Stimulated activated CD4-positive, alpha-beta T cell treated with anti-CD3 and anti-CD28 coated beads, Interleukin-1b, Interleukin-23, amount 100 ng/mL, for 48 hours (primary cell): ENCODE measurements around the gene TBC1D14.

Source experiments
- DNase-seq: peaks from one replicate; pipeline ENCODE4 v3.0.0-alpha.2; 2020

Gene TBC1D14

DNA sequence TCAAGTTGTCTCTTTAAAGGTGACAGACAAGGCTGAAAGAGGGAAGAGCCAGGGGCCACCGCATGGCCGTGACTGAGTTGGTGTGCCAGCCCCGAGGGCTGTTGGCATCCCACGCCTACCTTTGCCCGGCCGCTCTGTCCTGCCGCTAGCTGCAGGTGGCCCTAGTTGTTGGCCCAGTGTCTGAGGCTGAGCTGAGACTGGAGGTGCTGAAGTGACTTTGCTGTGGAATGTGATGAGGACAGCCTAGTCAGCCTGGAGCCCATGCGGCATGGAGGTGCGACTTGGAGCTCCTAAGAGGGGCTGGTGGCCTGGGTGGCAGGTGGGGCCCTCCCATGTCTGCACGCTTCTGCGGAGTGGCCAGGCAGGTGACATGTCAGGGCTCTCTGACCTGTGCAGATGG, 140.1 kb downstream of the TBC1D14 start:
- DNase-seq, result no peak

DNA sequence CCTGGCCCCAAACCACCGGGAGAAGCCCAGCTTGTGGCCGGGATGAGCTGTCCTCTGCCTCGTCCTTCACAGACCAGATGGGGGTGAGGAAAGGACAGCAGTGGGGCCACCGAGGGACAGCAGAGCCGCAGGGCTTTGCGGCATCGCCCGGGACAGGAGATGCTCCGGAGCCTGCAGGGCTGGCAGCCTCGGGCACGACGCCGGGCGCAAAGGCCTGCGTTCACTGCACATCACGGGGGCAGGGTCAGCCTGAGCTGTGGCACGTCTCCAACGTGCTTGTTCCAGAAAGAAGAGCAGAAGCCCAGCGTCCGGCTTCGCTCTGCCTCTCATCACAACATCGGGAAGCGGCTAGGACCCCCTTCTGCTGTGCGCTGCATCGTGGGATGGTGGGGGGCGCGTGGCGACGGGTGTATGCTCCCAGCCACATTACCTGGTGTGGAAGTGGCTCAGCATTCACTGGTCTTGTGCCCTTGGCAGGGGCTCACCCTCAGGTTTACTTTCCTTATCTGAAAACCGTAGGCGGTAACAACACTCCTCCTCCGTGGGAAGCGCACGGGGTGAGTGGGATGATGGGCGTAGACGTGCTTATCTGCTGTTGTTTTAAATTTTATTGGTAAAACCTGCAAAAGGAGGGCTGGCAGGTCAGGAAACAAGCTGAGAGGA, 141.0 kb downstream of the TBC1D14 start:
- DNase-seq, result no peak

DNA sequence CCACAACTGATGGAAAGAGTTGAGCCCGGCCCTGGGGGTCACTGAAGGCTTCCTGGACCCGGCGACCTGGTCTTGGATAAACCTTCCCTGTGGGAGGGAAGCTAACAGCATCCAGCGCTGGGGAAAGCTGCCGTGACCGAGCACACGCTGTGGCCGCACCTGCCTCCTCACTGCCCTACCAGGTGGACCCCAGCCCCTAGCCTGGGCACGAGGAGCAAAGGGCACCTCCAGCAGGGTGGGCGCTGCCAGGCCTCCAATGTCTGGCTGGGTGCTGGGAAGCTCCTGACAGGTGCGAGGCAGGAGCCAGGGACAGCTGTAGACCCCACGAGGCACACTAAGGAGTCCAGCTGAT, 141.5 kb downstream of the TBC1D14 start:
- no peak for DNase-seq

DNA sequence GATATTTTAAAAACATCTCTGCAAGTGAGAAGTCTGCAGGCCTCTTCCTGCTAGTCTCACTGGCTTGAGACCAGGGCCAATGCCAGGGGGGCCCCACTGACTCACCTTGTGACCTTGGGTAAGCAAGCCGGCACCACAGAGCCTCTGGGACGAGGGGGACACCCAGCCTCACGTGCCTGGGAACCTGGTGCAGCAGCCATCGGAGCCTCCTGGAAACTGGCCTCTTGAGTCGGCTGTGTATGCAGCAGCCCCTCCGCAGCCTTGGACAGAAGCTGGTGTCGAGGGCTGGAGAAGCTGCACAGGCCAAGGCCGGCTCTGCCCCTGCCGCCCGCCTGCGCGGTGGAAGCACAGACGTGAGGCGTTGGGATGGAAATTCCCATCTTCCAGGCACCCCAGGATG, 142.3 kb downstream of the TBC1D14 start:
- no peak for DNase-seq

DNA sequence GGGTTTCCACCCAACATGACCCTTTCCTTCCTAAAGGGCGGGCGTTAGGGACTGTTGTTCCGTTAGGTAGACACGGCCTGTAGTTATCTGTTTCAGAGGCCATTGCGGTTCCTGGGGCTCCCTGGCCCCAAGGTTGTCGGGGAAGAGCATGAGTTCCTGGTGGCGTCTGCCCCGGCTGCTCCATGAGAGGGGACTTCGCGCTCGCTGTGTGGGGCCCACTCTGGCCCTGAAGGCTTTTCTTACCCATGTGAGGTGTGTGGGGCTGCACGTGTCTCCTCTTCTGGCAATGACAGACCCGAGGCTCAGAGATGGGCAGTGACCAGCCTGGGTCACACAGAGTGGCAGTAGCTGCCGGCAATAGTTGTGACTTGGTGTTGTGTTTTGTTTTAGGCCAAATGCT, 142.7 kb downstream of the TBC1D14 start:
- DNase-seq, result no peak

DNA sequence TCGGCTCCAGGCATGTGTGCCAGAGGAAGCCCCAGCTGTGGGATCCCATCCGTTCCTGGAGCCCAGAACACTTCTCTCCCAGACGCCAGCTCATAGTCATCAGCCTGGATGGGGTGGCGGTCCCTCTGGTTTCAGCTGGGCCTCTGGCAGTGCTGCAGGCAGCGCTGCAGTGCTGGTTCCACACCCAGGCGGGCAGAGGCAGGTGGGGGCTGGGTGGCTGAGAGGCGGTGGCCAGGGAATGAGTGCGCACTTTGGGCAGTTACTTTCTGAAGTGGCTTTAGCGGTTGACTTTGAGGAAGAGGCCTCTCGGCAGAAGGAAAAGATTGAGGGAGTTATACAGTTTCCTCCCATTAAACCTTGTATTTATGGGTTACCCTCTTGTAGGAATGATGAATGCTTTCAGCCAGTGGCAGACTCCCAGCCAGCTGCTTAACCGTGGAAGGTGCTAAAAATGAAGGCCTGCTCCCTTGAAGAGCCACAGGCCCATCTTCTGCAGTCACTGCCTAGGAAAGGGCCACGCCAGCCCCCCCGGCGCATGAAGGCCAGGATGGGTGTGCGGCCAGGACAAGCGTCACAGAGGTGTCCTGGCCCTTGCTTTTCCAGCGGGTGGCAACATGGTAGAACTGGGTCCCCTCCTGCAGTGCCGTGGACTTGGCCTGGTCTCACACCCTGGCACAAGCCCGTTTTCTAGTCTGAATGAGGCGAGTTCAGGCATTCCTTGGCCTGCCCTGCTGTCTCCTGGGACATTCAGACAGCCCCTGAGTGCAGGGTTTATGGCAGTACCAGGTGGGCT, 143.5 kb downstream of the TBC1D14 start:
- peak; percentile 22 for DNase-seq

DNA sequence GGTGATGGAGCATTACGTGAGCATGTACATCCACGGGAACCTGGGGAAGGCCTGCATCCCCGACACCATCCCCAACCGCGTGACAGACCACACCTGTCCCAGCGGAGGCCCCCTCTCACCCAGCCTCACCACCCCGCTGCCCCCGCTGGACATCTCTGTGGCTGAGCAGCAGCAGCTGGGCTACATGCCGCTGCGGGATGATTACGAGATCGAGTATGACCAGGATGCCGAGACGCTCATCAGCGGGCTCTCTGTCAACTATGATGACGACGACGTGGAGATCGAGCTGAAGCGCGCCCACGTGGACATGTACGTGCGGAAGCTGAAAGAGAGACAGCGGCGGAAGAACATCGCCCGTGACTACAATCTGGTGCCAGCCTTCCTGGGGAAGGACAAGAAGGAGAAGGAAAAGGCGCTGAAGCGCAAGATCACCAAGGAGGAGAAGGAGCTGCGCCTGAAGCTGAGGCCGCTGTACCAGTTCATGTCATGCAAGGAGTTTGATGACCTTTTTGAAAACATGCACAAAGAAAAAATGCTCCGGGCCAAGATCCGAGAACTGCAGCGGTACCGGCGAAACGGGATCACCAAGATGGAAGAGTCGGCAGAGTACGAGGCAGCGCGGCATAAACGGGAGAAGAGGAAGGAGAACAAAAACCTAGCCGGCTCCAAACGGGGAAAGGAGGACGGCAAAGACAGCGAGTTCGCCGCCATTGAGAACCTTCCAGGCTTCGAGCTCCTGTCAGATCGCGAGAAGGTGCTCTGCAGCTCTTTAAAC, 144.7 kb downstream of the TBC1D14 start:
- no peak for DNase-seq

DNA sequence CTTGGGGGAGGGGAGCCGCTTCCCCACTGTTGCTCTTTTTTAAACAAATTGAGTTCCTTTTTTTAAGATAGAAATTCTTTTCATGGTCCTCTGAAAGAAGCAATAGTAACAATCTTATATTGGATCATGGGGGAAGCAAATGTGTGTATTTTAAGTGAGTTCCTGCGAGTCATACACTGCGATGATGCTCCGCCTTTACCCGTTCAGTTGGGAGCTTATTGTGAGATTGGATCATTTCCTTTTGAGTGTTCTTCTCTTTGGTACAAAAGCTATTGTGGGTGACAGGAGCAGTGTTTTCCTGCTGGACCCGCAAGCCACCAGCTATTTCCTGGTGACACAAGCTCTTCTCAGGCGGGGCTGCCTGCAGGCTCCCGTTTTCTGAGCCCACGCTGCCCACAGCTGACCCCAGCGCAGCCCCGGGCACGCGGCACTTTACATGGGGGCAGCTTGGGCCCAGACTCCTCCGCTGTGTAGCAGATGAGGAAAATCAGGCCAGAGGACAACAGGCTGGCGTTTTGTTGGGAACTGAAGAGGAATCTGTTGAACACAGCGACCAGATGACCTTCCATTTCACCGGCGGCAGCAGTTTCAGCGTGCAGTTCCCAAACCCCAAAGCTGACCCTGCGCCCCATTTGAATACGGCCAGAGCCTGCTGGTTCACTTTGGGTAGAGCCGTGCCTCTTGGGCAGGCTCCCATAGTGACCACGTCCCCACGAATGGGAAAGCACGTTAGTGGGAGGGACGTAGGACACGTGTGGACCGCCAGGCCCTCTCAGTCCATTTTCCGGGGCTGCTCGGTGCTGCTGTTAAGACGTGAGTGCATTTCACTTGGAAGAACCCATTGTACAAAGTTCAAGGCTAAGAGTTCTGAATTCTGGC, 145.7 kb downstream of the TBC1D14 start:
- DNase-seq, result no peak

DNA sequence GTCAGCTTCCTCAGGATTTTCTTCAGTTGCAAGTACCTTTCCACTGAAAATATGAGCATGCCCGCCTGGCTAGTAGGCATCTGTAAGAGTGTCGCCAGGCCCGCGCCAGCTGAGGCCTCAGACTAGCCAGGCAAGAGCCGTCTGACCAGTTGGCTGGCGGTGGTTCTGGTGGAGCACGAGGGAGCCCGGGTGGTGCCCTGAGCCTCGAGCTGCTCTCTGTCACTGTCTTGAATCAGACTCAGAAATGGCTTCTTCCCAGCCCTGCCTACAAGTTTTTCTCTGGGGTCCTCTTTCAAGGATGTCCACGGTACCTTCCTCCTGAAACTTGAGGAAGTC, 146.3 kb downstream of the TBC1D14 start:
- no peak for DNase-seq

DNA sequence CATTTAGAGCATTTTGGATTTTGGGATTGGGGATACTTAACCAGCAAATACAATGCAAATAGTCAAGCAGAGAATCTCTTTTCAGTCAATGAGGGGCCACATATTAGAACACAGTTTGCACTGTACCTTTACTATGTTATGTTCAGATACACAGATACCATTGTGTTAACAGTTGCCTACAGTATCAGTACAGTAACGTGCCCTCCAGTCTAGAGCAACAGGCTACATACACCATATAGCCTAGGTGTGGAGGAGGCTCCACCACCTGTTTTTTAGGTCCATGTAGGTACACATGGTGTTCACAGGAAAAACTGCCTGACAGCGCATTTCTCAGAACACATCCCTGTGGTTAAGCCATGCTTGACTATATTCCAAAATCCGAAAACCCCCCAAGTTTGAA, 149.2 kb downstream of the TBC1D14 start:
- DNase-seq, result no peak

DNA sequence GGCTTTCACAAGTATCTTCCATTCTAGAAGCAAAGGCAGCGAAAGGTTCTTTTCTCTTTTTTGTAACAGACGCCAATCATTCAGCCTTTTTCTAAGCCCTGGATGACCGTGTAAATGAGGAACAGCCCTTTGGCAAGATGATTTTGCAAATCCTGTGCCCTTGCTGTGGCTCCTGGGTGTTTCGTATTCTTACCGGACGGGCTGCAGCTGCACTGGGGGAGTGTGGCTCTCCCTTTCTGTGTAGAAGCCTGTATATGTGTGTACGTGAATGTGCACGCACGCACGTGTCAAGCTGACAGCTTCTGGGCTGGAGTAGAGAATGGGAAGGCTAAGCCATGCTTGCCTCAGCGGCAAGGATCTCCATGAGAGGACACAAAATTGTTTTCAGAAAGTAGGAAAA, 150.0 kb downstream of the TBC1D14 start:
- DNase-seq, result no peak

DNA sequence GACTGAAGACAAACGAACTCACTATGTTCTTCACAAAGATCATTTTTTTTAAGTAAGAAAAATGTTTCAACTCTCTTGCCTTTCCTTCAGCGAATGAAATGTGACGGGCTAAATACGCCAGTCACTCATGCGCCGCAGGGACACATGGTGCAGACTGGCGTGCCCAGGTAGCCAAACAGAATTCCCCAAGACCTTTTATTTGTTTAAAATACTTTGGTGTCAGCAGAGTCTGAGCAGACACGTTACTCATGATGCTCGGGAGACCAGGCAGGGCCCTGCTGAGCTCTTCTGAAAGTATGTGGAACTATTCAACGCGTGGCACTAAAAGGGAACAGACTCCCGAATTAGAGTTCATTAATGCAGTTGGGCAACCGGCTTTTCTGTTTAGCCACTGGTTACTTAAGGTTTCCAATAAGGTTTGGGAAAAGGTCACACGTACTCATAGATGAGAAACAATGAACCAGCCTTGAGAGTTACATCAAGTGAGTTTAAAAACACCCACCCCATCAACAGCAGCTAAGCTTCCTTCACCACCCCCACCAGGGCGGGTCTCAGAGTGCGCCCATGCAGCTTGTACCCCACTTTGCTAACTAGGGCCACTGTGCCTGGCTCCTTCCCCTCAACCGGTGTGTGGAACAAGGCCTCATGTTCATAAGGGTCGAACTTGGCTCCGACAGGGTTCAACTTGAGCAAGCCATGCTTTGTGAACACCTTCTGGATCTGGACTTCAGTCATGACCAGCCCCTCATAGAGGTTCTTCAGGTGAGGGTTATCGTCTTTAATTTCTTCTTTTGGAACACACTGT, 150.9 kb downstream of the TBC1D14 start:
- no peak for DNase-seq

DNA sequence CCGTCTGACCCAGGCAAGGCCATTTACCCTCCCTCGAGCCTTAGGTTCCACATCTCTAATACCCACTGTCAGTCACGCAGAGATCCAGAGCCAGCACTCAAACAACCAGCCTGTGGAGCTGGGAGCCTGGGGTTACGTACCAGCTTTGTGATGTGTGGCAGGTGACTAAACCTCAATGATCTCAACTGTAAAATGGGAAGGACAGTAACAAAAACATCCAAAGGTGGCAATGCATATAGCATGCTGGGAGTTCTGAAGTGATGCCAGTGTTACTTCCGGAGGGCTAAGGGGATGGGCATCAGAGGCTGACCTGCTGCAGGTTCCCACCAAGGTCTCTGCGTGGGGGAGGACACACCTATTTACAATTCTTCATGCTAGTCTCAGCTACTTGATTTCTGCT, 152.2 kb downstream of the TBC1D14 start:
- no peak for DNase-seq

DNA sequence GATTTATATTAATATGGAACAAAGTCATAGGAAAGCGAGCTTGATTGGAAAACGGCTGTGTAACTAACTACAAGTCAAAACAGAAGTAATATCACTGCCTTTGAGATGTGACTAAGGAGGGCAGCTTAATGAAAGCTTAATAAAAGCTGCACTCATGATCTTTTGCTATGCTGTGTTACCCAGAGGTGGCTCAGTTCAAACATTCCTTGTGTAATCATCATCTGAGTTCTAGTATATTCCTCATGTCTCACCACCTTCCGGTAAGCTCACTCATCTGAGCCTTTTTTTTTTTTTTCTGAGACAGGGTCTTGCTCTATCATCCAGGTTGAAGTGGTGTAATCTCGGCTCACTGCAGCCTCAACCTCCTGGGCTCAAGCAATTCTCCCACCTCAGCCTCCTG, 153.2 kb downstream of the TBC1D14 start:
- DNase-seq, result no peak

DNA sequence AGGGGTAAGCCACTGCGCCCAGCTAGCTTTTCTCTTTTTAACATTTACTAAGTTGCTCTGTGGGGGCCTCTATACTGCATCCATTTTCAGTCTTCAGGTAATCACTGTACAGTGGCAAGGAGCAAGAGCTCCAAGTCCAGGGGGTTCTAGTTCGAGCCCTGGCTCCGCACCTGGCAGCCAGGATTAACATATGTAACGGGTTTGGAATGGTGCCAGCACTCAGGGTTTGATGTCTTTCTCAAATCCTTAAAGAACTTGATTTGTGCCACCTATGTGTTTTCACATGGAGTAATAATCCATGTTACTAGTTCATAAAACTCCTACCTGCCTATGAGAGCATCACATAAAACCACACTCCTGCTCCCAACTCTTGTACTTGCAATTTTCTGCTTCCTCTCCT, 153.7 kb downstream of the TBC1D14 start:
- no peak for DNase-seq

DNA sequence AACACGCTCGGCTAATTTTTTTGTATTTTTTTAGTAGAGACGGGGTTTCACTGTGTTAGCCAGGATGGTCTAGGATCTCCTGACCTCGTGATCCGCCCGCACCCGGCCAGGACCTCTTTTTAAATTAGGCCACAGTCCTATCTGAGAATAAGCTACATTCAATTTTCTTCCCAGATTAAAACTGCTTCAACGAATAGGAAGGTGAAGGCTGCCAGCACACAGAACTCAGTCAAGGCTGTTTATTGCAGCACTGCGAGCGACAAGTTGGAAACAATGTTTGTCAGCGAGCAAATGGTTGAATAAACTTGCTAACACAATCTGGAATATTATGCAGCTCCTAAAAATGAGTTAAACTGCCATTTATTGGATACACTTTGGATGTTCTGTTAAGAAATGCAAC, 156.4 kb downstream of the TBC1D14 start:
- no peak for DNase-seq

DNA sequence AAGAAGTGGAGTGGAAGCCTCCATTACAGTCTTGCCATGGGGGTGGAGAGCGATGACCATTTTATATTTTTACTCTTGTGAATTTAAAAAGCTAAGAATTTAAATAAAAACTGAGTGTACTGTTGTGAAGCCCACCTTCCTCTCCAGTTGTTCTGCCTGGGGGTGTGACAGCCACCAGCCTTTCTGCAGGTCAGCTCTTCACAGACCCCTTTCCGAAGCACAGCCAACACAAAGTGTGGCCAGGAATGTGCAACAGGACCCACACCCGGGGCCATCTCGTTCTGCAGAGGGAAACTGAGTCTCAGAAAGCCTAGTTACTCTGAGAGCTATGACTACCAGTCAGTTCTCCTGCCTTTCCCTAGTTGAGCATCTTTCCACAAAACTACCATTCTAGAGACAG, 156.9 kb downstream of the TBC1D14 start:
- DNase-seq, result no peak

DNA sequence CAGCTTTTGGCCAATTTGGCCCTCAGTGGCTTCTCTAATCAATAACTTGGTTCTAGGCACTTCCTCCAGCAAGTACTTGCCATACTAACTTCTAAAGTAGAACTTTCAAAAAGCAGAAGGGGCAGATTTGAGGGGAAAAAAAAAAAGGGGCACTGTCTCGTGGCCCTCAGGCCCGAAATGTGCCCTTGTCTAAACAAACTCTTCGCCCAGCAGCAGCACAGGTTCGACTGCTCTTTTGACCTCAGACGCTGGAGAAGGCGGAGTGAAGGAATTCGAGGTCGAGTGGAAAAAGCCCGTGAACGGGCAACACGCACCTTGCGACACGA, 157.5 kb downstream of the TBC1D14 start:
- no peak for DNase-seq

DNA sequence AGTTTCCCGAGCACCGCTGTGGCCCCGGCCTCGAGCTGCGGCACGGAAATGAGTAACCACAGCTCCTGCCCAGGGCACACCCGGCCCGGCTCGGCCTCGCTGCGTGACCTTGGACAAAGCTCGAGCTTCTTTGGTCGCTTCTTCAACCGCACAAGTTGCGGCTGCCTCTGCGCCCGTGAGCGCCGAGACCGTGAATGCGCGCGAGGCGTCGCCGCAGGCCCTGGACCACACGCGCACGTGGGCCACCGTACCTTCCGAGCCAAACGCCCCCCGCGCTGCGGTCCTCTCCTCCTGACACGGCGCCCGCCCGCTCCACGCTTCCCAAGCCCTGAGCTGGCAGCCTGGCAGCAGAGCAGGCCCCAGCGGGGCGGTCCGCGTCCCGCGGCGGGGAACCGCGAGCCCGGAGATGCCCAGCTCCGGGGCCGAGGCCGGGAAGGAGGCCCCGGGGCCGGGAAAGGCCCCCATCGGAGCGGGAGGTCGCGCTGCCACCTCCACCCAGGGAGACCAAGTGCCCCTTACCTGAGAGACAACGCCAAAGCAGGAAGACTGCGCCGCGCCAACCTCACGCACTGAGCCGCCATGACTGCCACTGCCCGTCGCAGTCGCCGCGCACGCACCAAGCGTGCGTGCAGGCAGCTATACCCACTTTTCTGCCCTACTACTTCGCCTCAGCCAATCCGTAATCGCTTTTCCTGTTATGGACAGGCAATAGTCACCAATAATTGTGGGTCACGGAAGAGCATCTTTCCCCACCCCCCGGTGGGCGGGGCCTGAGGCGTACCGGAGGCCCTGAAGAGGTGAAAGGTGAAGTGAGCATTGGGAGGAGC, 158.0 kb downstream of the TBC1D14 start, which contains the start of gene GRPEL1:
GRPEL1 (minus strand) TSS at position 613 of the 827 bp plus-strand sequence; CDS start at position 581, 32 bp downstream.
- DNase-seq, result peak; percentile 100

DNA sequence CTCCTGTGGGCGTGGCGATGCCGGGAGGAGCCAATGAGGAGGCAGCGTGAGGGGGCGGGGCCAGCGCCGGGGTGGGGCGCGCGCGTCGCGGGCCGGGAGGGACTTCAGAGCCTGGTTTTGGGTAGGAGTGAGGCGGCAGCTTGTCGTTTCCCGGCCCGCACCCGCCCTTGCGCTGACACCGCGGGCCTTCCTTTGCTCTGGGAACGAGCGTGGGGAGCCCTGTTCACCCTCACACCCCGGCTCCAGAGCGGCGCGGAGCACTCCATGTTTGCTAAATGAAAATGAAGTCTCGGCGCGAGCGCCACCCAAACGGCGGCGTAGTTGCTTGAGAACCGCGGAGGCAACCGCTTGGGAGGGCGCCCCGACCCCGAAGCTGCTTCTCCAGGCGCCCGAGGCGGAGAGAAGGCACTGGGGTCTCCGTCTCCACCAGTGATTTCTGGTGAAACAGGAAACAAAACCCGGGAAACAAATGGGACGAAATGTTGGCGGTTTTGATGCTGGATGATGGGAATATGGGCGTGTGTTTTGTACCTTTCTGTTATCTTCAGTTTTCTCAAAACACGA, 158.7 kb downstream of the TBC1D14 start:
- DNase-seq, result no peak

DNA sequence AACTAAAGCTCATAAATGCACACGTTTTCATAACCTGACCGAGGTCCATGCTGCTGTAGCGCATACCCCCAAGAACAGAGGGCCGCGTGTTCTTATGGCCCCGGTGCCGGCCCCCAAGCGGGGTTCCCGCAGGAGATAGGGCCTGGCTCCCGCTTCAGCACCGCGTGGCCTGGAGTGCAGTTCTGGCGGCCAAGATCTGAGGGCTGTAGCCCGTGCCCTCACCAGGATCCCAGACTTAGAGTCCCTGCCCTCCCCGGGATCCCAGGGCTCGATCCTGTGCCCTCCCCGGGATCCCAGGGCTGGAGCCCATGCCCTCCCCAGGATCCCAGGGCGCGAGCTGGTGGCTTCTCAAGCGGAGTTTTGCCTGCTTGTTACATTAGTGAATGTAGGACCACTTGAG, 159.3 kb downstream of the TBC1D14 start:
- DNase-seq, result no peak
